Activated naive CD4-positive, alpha-beta T cell treated with anti-CD3 and anti-CD28 coated beads for 36 hours (primary cell): ENCODE data around the gene DUS2. TPM values are rescaled to one million over a fixed set of nuclear protein-coding genes. Genes with fewer than 3 reads are reported as not detected.
A peak's percentile ranks its signal among the peaks of the same experiment; 100 is the strongest.

Experiments used
- CTCF ChIA-PET: fragments of 350-600 bp; sonication (Branson Sonifier 250); formaldehyde crosslinking; loops from one replicate; lab custom pipeline; 2021; ENCODE audit warnings: antibody characterized with exemption; lab: Charles Lee
- DNase-seq: peaks from one replicate; pipeline ENCODE4 v3.0.0-alpha.2; 2020
- H3K27ac Mint-ChIP-seq: one replicate; pipeline ENCODE4 v1.8.0; 2021; ENCODE audit warnings: mild to moderate bottlenecking, mixed read lengths
- H3K27me3 Mint-ChIP-seq: one replicate; pipeline ENCODE4 v1.8.0; 2021; ENCODE audit warnings: low read depth, mixed read lengths
- H3K36me3 Mint-ChIP-seq: one replicate; pipeline ENCODE4 v1.8.0; 2021; ENCODE audit warnings: low read depth, mixed read lengths
- H3K4me1 Mint-ChIP-seq: one replicate; pipeline ENCODE4 v1.8.0; 2021; ENCODE audit warnings: low read depth, mixed read lengths
- H3K4me3 Mint-ChIP-seq: one replicate; pipeline ENCODE4 v1.8.0; 2021; ENCODE audit warnings: mild to moderate bottlenecking, moderate library complexity, mixed read lengths
- H3K9me3 Mint-ChIP-seq: one replicate; pipeline ENCODE4 v1.8.0; 2021; ENCODE audit warnings: mixed read lengths
- intact Hi-C: fragments of 100-400 bp; cut with micrococcal nuclease; formaldehyde crosslinking; loops from one replicate; pipeline ENCODE4 v1.15.1; 2023
- total RNA-seq, 2 experiments: library from RNA; stranded (reverse); gene quantifications; one replicate each; pipeline ENCODE4 v1.2.3, GENCODE V29; 2021

The DUS2 gene
- total RNA-seq, 2 experiments from 2014 or later = 22.9 to 25.2 TPM

DNA sequence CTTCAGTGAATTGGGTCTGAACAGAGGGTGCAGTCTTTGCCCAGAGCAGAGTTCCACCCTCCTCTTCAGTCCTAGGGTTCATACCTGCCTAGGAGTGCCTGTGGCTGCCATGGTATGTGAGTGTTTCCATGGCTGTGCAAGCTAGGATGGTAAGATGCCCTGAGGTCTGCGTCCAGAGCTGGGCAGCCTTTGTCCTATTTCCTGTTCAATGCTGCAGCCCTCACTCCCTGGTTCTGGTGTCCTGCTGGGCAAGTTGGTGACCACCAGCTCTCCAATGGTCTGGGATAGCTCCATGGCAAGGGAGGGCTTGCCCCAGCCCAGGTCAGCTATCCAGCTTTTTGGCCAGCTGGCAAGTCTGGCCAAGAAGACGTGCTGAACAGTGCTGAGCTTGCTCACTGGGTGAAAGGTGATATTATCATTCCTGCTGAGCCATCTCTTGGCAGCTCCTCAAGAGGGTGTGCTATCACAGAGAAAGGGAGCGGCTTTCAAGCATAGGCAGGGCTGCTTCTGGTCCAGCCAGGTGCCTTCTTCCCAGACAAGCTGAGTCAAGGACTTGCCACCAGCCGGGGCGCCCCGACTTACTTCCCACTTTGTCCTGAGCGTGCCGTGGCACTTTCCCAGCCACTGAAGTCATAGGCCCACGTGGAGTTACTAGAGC lies 49.1 kb downstream of the DUS2 start:
- Mint-ChIP-seq H3K36me3 (peaks cover 54% of the 10 kb centered on the region), H3K4me3 (no peak overlapping the region), H3K27ac (no peak overlapping the region), H3K9me3 (no peaks in the 10 kb centered on the region), H3K4me1 (peaks cover 61% of the 10 kb centered on the region), H3K27me3 (no peaks in the 10 kb centered on the region)
- CTCF ChIA-PET = interaction anchor here (0.8 to 3.2 kb wide), 6 partner anchors 10 to 185 kb away, joined by 3 to 12 read pairs (median 4); partner anchors contain the start of gene NFATC3
- DNase-seq = no peak
- intact Hi-C loops = no loop called here

DNA sequence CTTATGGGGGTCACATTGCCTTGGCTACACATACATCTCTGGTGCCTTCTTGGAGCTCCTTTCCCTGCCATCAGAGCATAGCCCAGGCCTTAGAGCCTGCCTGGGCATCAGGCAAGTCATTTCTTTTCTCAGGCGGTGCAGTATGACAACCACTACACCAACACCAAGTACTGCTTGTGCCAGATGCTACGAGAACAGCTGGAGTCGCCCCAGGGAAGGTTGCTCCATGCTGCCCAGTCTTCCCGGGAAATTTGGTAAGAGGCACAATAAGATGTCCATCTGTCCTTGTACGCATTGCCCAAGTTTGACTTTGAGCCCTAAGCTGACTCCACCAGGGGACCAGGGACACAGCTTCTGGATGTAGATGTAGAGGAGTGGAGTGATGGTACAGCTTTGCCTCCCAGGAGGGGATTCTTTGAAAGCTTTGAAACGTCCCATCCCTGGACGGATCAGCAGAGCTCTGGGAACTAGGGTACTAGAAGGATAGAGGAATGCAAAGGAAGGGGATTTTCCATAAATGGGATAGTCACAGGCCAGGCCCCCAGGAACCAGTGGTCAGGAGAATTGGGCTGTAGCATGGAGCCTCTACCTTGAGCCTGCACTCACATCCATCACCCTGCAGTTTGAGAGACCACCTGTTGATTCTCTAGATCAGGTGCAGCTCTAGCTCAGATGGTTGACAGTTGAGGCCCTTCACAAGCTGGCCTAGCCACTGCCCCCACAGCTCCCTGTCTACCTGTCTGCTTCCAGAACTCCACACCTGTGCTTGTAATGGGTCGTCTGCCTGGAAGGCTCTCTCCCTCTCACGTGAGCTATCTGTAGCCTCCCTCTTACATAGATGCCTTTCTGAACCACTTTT lies 51.0 kb downstream of the DUS2 start:
- intact Hi-C loops = no loop called here
- Mint-ChIP-seq H3K27ac (peak overlapping the region; percentile 11), H3K36me3 (peaks cover 56% of the 10 kb centered on the region), H3K27me3 (no peaks in the 10 kb centered on the region), H3K4me1 (peaks cover 69% of the 10 kb centered on the region), H3K4me3 (no peak overlapping the region), H3K9me3 (no peaks in the 10 kb centered on the region)
- CTCF ChIA-PET = interaction anchor here (1.2 to 3.2 kb wide), 3 partner anchors 10 to 33 kb away, joined by 3 to 14 read pairs (median 12); partner anchors contain the start of gene NFATC3
- no peak for DNase-seq

DNA sequence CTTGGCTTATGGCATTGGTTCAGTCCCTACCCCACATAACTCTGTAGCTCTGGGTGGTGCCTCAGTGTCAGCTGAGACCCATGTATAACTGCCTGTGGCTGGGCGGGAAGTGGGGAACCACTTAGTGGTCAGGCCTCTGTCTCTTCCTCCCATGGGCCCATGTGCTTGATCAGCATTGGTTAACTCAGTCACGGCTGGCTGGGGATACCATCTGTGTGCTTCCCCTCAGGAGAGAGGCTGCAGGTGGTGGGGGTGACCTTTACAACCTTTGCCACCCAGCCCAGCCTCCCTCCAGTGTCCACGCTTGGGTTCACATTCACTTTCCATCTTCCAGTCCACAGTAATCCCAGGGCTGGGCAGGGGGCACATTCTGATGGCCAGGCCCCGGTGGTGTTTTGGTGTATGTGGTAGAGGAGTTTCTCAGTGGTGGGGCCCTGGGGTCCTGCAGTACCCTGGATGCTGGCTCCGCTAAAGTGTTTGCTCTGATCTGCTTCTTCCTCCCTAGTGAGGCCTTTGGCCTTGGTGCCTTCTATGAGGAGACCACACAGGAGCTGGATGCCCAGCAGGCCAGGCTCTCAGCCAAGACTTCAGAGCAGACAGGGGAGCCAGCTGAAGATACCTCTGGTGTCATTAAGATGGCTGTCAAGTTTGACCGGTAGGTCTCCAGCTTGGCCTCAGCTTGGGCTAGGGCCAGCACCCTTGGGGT lies 51.9 kb downstream of the DUS2 start:
- Mint-ChIP-seq H3K9me3 (no peaks in the 10 kb centered on the region), H3K27ac (no peak overlapping the region), H3K4me1 (peaks cover 70% of the 10 kb centered on the region), H3K27me3 (no peaks in the 10 kb centered on the region), H3K36me3 (peaks cover 58% of the 10 kb centered on the region), H3K4me3 (no peak overlapping the region)
- CTCF ChIA-PET = interaction anchor here (0.5 to 3.2 kb wide), 4 partner anchors 10 to 1968 kb away, joined by 3 to 14 read pairs (median 8); partner anchors contain the start of gene NFATC3
- intact Hi-C loops = no loop called here
- DNase-seq = peak; percentile 62

DNA sequence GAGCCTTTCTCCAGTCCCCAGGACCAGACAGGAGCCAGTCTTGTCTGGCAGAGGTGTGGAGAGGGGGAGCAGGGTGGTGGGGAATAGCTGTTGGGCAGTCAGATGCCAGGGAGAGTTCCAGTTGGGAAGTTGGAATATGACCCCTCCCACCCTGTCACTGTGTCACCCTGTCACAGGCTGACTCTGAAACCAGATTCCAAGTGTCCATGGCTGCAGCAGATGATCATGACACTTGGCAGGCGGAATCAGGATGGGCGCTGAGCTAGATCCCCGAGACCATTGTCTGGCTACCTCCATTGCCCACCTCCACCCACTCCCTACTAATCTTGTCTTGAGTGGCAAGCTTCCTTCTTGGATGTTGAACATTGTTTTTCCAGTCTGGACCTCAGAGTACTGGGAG lies 52.9 kb downstream of the DUS2 start:
- intact Hi-C loops = no loop called here
- no peak overlapping the region for H3K4me3 Mint-ChIP-seq

DNA sequence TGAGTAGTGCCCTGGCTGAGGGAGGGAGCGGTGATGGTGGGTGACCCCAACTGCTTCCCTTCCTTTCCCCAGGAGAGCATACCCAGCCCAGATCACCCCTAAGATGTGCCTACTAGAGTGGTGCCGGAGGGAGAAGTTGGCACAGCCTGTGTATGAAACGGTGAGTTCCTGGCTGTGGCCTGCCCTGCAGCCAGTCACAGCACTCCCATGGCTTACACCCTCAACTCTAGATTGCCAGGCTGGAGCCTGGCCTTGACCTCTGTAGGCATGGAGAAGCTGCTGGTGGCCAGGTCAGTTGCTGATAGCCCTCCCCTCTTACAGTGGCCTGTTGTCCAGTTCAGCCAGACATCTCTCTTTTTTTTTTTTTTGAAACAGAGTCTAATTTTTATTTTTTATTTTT lies 53.5 kb downstream of the DUS2 start:
- Mint-ChIP-seq H3K9me3 (no peaks in the 10 kb centered on the region), H3K36me3 (peaks cover 52% of the 10 kb centered on the region), H3K27me3 (no peaks in the 10 kb centered on the region), H3K27ac (peak overlapping the region; percentile 59), H3K4me1 (peaks cover 70% of the 10 kb centered on the region), H3K4me3 (no peak overlapping the region)
- no peak for DNase-seq
- intact Hi-C loops = no loop called here
- CTCF ChIA-PET = interaction anchor here (1.0 kb wide), 1 partner anchor 12 kb away, joined by 6 read pairs; no protein-coding TSS in a partner anchor

More for the DNA sequence above, 52.9 kb downstream of the DUS2 start:
- no peaks in the 10 kb centered on the region for H3K9me3 Mint-ChIP-seq
- CTCF ChIA-PET = interaction anchor here (0.5 to 2.2 kb wide), 3 partner anchors 12 to 1967 kb away, joined by 3 to 14 read pairs (median 6); no protein-coding TSS in a partner anchor
- H3K4me1 Mint-ChIP-seq = peaks cover 70% of the 10 kb centered on the region
- H3K36me3 Mint-ChIP-seq = peaks cover 56% of the 10 kb centered on the region
- no peak overlapping the region for H3K27ac Mint-ChIP-seq
- H3K27me3 Mint-ChIP-seq = no peaks in the 10 kb centered on the region
- no peak for DNase-seq

DNA sequence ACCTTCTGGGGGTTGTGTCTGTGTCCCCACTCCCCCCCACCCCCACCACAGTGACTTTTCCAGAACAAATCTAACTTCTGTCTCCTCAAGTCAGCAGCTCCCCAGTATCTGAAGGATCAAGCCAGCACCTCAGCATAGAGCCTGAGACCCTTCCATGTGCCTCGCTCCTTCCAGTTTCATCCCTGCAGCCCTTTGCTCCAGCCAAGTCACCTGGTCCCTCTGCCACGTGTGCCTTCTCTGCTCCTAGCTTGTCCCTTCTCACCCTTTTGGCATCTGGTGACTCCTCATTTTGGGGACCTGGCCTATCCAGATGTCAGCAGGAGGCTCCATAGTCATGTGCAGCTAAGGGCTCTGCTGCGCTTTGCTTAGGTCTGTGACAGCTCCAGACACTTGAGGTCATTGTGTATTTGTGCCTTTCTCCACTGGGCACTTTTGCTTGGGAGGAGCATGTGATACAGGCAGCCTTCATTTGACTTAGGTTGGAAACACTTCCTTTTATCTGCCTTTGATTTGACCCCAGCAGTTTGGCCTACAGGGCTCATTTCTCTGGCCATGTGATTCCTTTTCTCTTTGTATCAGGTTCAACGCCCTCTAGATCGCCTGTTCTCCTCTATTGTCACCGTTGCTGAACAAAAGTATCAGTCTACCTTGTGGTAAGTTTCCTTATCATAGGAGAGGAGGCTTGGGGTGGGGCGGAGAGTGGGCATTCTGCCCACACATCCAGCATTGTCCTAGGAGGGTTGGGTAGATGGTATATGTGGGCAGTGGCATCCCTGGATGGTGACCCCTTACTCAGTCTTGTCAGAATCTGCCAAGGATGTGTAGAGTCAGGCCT lies 55.0 kb downstream of the DUS2 start:
- H3K36me3 Mint-ChIP-seq = peaks cover 41% of the 10 kb centered on the region

DNA sequence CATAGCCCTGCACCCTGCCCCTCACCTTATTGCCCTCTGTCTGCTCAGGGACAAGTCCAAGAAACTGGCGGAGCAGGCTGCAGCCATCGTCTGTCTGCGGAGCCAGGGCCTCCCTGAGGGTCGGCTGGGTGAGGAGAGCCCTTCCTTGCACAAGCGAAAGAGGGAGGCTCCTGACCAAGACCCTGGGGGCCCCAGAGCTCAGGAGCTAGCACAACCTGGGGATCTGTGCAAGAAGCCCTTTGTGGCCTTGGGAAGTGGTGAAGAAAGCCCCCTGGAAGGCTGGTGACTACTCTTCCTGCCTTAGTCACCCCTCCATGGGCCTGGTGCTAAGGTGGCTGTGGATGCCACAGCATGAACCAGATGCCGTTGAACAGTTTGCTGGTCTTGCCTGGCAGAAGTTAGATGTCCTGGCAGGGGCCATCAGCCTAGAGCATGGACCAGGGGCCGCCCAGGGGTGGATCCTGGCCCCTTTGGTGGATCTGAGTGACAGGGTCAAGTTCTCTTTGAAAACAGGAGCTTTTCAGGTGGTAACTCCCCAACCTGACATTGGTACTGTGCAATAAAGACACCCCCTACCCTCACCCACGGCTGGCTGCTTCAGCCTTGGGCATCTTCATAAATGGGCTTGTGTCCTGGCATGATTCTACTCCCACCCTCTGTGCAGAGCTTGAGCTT lies 55.8 kb downstream of the DUS2 start:
- DNase-seq = no peak
- CTCF ChIA-PET = interaction anchor here (2.6 kb wide), 1 partner anchor 14 kb away, joined by 13 read pairs; no protein-coding TSS in a partner anchor
- Mint-ChIP-seq H3K4me1 (peaks cover 83% of the 10 kb centered on the region), H3K9me3 (no peaks in the 10 kb centered on the region), H3K27me3 (no peaks in the 10 kb centered on the region), H3K4me3 (no peak overlapping the region), H3K36me3 (peaks cover 39% of the 10 kb centered on the region), H3K27ac (peak overlapping the region; percentile 96)
- intact Hi-C loops = loop anchor here (1.0 kb wide), 1 partner anchor 15 kb away; no protein-coding TSS in a partner anchor

More for the DNA sequence above, 55.0 kb downstream of the DUS2 start:
- Mint-ChIP-seq H3K9me3 (no peaks in the 10 kb centered on the region), H3K27ac (peak overlapping the region; percentile 96), H3K4me1 (peaks cover 78% of the 10 kb centered on the region), H3K27me3 (no peaks in the 10 kb centered on the region), H3K4me3 (no peak overlapping the region)
- no peak for DNase-seq
- intact Hi-C loops = no loop called here
- CTCF ChIA-PET = no interaction called here

DNA sequence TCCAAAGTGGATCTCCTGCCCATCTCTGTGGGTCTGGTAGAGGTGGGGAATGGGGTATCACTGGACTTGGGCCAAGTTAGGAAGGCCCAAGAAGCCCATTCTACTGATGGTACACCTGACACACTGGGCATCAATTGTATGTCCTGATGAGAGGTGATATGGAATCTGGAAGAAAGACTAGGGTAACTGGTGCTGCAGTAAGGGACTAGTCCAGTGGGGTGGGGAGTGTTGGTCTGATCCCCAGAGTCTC lies 56.2 kb downstream of the DUS2 start:
- no peaks in the 10 kb centered on the region for H3K27me3 Mint-ChIP-seq
- intact Hi-C loops = loop anchor here (1.0 kb wide), 1 partner anchor 15 kb away; no protein-coding TSS in a partner anchor
- peak overlapping the region; percentile 96 for H3K27ac Mint-ChIP-seq
- CTCF ChIA-PET = interaction anchor here (0.7 to 2.6 kb wide), 2 partner anchors 14 to 39 kb away, joined by 4 to 13 read pairs; no protein-coding TSS in a partner anchor
- H3K36me3 Mint-ChIP-seq = peaks cover 35% of the 10 kb centered on the region
- H3K4me3 Mint-ChIP-seq = peak overlapping the region; percentile 38
- H3K9me3 Mint-ChIP-seq = no peaks in the 10 kb centered on the region
- H3K4me1 Mint-ChIP-seq = peaks cover 83% of the 10 kb centered on the region
- DNase-seq = no peak

DNA sequence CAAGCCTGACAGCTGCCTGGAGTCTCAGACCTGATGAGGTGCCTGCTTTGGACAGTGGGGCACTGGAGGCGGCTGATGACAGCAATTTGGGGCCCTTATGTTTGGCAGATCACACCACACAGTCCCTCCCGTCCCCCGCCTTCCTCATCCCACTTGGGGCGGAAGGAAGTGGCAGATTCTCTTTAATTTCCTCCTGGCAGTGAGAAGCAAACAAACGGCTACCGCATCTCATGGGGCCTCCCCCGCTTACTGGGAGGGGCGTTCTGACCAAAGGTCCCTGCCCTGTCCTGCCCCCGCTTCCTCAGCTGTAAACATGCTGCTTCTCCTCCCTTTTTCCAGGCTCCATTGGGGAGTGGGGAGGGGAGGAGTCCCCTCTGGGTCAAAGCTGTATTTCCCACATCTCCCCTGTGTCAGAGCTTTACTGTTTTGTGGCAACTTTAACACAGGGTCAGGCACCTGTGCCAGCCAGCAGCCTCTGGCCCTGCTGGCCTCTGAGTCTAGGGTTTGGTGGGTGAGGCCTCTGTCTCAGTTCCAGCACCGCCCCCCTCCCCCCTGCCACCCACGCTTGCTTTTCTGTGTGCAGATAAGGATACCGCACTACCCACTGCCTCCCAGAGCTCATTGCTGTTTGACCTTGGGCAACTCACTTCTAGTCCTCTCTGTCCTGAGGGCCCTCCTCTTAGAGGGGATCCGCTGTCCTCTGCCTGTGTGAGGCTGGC lies 56.7 kb downstream of the DUS2 start:
- H3K27ac Mint-ChIP-seq = peak overlapping the region; percentile 96
- peaks cover 31% of the 10 kb centered on the region for H3K36me3 Mint-ChIP-seq
- H3K9me3 Mint-ChIP-seq = no peaks in the 10 kb centered on the region
- peak; percentile 88 for DNase-seq
- intact Hi-C loops = loop anchor here (1.0 to 10.0 kb wide), 6 partner anchors 15 to 835 kb away; partner anchors contain the start of genes CDH3, FHOD1, PSMB10 and SLC9A5
- H3K27me3 Mint-ChIP-seq = no peaks in the 10 kb centered on the region
- CTCF ChIA-PET = interaction anchor here (0.7 to 2.6 kb wide), 3 partner anchors 10 to 39 kb away, joined by 3 to 13 read pairs (median 4); no protein-coding TSS in a partner anchor
- peak overlapping the region; percentile 38 for H3K4me3 Mint-ChIP-seq
- peaks cover 79% of the 10 kb centered on the region for H3K4me1 Mint-ChIP-seq

DNA sequence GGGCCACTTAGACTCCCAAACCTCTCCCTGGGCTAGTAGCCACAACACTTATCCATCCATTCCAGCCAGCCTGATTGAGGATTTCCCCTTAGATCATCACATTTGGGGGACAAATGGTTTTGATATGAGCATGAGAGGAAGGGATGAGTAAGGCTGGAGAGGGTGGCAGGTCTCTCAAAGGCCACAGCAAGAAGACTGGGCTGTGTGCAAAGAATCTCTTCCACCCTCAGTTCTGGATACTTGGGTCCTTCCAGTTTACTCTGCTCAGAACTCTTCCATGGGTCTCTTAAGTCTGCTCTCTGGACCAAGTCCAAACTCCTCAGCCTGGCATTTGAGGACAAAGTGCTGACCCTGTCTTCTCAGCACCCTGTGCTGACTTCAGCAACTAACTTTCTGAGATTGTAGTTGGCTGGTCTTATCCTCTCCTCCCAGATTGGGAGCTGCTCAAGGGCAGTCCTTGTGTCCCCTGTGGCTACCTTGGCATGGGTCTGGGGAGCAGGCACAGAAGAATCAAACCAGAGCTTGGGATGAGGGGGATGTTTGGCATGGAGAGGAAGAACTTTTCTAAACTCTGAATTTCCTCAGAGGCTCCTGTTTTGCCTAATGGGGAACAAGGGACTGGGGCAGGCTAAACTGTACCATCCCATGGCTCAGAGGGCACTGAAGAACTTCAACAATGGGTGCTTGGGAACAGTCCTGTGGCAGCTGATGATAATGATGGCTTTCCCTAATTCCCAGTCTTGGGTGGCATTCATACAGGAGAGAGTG lies 59.0 kb downstream of the DUS2 start:
- Mint-ChIP-seq H3K36me3 (peaks cover 15% of the 10 kb centered on the region), H3K4me3 (no peak overlapping the region), H3K27me3 (no peaks in the 10 kb centered on the region), H3K4me1 (peaks cover 68% of the 10 kb centered on the region), H3K9me3 (no peaks in the 10 kb centered on the region), H3K27ac (peak overlapping the region; percentile 86)
- peak; percentile 74 for DNase-seq
- intact Hi-C loops = loop anchor here (5.0 to 10.0 kb wide), 5 partner anchors 145 to 837 kb away; partner anchors contain the start of genes CDH3, FHOD1, PSMB10 and SLC9A5
- CTCF ChIA-PET = interaction anchor here (0.5 to 3.0 kb wide), 5 partner anchors 11 to 140 kb away, joined by 3 to 14 read pairs (median 4); no protein-coding TSS in a partner anchor
